Measurements from ENCODE around the gene AJAP1. TPM values are rescaled to one million over a fixed set of nuclear protein-coding genes. Genes with fewer than 3 reads are reported as not detected.

AJAP1 gene
- total and polyA plus RNA-seq, 2 donors (not counting 1 experiment from before 2014, with no cell fraction given) = not detected

DNA sequence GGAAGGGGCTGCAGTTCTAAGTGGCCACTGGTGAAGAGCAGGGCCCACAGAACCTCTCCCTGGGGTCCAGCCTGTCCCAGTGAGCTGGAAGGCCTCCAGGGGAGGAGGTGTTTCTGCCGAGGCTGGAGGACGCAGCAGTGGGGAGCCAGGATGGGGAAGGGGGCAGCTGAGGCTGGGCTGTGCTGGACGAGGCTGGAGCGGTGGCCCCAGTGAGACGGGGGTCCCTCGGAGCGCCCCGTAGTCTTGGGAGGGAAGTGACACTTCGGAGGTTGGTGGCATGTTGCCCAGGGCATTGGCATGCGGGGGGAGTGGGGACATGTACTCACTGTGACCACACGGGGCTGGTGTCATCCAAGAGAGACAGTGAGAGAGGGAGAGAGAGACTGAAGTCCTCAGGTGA, 33.5 kb downstream of the AJAP1 start:
- Histone ChIP-seq H4K20me1 (ENCODE audit: control insufficient read depth, insufficient read depth, low read length, poor library complexity, severe bottlenecking) (no peaks in the 10 kb centered on the region), H3K79me2 (ENCODE audit: control insufficient read depth, insufficient read depth, low read length) (no peaks in the 10 kb centered on the region), H3K4me1 (ENCODE audit: control insufficient read depth in 2 of 2, insufficient read depth in 2 of 2, low read length in 2 of 2) (no peaks in the 10 kb centered on the region), H3K9ac (ENCODE audit: low read length) (no peak overlapping the region), H3K4me3 (ENCODE audit: control extremely low read depth in 1 of 5, extremely low read depth in 1 of 5, insufficient read depth in 1 of 5, low read depth in 2 of 5, low read length in 4 of 5) (no peak overlapping the region), H3K27ac (ENCODE audit: low read length in 2 of 2) (no peak overlapping the region), H3K4me2 (replicated peaks; ENCODE audit: low read depth, low read length, poor library complexity, severe bottlenecking) (no peak overlapping the region), H3K36me3 (replicated peaks in 1 of 2; ENCODE audit: control extremely low read depth in 1 of 2, control insufficient read depth in 1 of 2, extremely low read depth in 1 of 2, insufficient read depth in 2 of 2, low read length in 1 of 2) (no peaks in the 10 kb centered on the region), H2AFZ (ENCODE audit: insufficient read depth, low read depth, low read length, poor library complexity, severe bottlenecking) (no peak overlapping the region), H3K27me3 (replicated peaks in 1 of 4; ENCODE audit: control extremely low read depth in 1 of 4, control insufficient read depth in 3 of 4, insufficient read depth in 4 of 4, low read length in 3 of 4) (no peaks in the 10 kb centered on the region), H3K9me3 (ENCODE audit: control extremely low read depth in 1 of 3, control insufficient read depth in 2 of 3, insufficient read depth in 1 of 3, low read length in 2 of 3) (peaks cover 0 to 9% (median 0%) of the 10 kb centered on the region in 3 donors)
- TF ChIP-seq EZH2 (IDR thresholded peaks at IDR 0.05; ENCODE audit: borderline replicate concordance, insufficient read depth, low read depth, low read length, poor library complexity, severe bottlenecking) = no peak
- TF ChIP-seq, protein P1, sequence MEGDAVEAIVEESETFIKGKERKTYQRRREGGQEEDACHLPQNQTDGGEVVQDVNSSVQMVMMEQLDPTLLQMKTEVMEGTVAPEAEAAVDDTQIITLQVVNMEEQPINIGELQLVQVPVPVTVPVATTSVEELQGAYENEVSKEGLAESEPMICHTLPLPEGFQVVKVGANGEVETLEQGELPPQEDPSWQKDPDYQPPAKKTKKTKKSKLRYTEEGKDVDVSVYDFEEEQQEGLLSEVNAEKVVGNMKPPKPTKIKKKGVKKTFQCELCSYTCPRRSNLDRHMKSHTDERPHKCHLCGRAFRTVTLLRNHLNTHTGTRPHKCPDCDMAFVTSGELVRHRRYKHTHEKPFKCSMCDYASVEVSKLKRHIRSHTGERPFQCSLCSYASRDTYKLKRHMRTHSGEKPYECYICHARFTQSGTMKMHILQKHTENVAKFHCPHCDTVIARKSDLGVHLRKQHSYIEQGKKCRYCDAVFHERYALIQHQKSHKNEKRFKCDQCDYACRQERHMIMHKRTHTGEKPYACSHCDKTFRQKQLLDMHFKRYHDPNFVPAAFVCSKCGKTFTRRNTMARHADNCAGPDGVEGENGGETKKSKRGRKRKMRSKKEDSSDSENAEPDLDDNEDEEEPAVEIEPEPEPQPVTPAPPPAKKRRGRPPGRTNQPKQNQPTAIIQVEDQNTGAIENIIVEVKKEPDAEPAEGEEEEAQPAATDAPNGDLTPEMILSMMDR (IDR thresholded peaks at IDR 0.05) = no peak
- ATAC-seq (ENCODE audit: low read depth) = no peak
- Mint-ChIP-seq H3K9me3 (ENCODE audit: insufficient read depth) (no peaks in the 10 kb centered on the region), H3K27me3 (no peaks in the 10 kb centered on the region), H3K4me1 (no peaks in the 10 kb centered on the region), H3K27ac (no peak overlapping the region), H3K4me3 (no peak overlapping the region)
- no peak for DNase-seq
- POLR2A ChIA-PET = no interaction called here
- WGBS (ENCODE audit: insufficient coverage) = 82% methylated on average over 11 of the region's 11 CpGs
- intact Hi-C loops (cut with micrococcal nuclease) = no loop called here
- CTCF ChIA-PET = no interaction called here

DNA sequence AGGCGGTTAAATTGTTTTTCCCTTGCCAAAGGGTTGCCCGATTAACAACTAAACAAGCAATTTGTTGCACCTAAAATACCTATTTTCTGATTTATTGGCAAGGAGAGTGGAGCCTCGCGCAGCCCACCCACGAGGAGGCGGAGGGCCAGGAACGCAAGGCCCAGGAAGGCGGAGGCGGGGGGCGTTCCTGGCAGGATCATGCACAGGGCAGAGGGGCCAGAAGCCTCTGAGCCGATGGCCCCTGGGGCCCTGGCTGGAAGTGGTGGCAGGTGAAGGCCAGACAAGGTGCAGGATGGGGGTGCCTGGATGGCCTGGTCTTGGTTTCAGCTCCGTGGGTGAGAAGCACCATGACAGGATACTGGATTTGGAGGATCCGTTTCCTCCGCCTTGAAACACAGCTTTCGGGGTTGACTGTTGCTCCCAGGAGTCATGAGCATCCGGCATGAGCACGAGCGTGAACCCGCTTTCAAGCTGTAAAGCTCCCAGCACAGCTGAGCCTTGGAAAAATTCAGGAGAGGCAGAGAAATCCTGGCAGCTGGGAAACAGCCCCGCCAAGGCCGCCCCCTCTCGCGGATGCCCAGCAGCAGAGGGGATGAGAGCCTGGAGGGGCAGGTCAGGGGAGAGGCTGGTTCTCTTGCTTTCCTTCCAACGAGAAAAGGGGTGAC, 35.0 kb downstream of the AJAP1 start:
- POLR2A ChIA-PET = no interaction called here
- H3K4me1 Mint-ChIP-seq = no peaks in the 10 kb centered on the region

More for the DNA sequence above, 35.0 kb downstream of the AJAP1 start:
- Mint-ChIP-seq H3K4me3 (no peak overlapping the region), H3K27ac (no peak overlapping the region), H3K9me3 (ENCODE audit: insufficient read depth) (no peaks in the 10 kb centered on the region), H3K27me3 (no peaks in the 10 kb centered on the region)
- no peak overlapping the region for H3K4me2 ChIP-seq (replicated peaks; ENCODE audit: low read depth, low read length, poor library complexity, severe bottlenecking)
- intact Hi-C loops (cut with micrococcal nuclease) = no loop called here
- peak; percentile 13 for DNase-seq
- no peak overlapping the region for H3K9ac ChIP-seq (ENCODE audit: low read length)
- TF ChIP-seq EZH2 (IDR thresholded peaks at IDR 0.05; ENCODE audit: borderline replicate concordance, insufficient read depth, low read depth, low read length, poor library complexity, severe bottlenecking) = no peak
- no peak overlapping the region for H3K27ac ChIP-seq (ENCODE audit: low read length in 2 of 2)
- H3K9me3 ChIP-seq (ENCODE audit: control extremely low read depth in 1 of 3, control insufficient read depth in 2 of 3, insufficient read depth in 1 of 3, low read length in 2 of 3) = peaks cover 0 to 6% (median 0%) of the 10 kb centered on the region in 3 donors
- H3K27me3 ChIP-seq (replicated peaks in 1 of 4; ENCODE audit: control extremely low read depth in 1 of 4, control insufficient read depth in 3 of 4, insufficient read depth in 4 of 4, low read length in 3 of 4) = no peaks in the 10 kb centered on the region
- no peaks in the 10 kb centered on the region for H4K20me1 ChIP-seq (ENCODE audit: control insufficient read depth, insufficient read depth, low read length, poor library complexity, severe bottlenecking)
- H2AFZ ChIP-seq (ENCODE audit: insufficient read depth, low read depth, low read length, poor library complexity, severe bottlenecking) = no peak overlapping the region
- 92% methylated on average over 23 of the region's 24 CpGs for WGBS (ENCODE audit: insufficient coverage)
- H3K4me1 ChIP-seq (ENCODE audit: control insufficient read depth in 2 of 2, insufficient read depth in 2 of 2, low read length in 2 of 2) = no peaks in the 10 kb centered on the region
- CTCF ChIA-PET = no interaction called here
- no peak overlapping the region for H3K4me3 ChIP-seq (ENCODE audit: control extremely low read depth in 1 of 5, extremely low read depth in 1 of 5, insufficient read depth in 1 of 5, low read depth in 2 of 5, low read length in 4 of 5)
- H3K36me3 ChIP-seq (replicated peaks in 1 of 2; ENCODE audit: control extremely low read depth in 1 of 2, control insufficient read depth in 1 of 2, extremely low read depth in 1 of 2, insufficient read depth in 2 of 2, low read length in 1 of 2) = no peaks in the 10 kb centered on the region
- H3K79me2 ChIP-seq (ENCODE audit: control insufficient read depth, insufficient read depth, low read length) = no peaks in the 10 kb centered on the region
- no peak for ATAC-seq (ENCODE audit: low read depth)

Measured in B cell (primary cell).